Endothelial cell of umbilical vein (primary cell): Measurements from ENCODE around the gene TBC1D9B. TPM values are rescaled to one million over a fixed set of nuclear protein-coding genes. Genes with fewer than 3 reads are reported as not detected.

Source experiments
- BruUV-seq: library from RNA; stranded (reverse); fragments of 400-500 nt; replicated peaks from 2 replicates; lab custom pipeline; 2021; lab: Mats Ljungman, UMichigan
- CTCF ChIA-PET: fragments of 300-600, 350-600 bp; sonication (Branson Sonifier 250); formaldehyde crosslinking; loops from one replicate; lab custom pipeline; 2021; ENCODE audit warnings: antibody characterized with exemption, inconsistent platforms; lab: Charles Lee
- POLR2A ChIA-PET: fragments of 300-600, 350-600 bp; sonication (Branson Sonifier 250); formaldehyde crosslinking; loops from one replicate; lab custom pipeline; 2021; ENCODE audit warnings: antibody characterized with exemption, inconsistent platforms; lab: Charles Lee
- DNase-seq: peaks from one replicate; pipeline ENCODE4 v3.0.0-alpha.2; 2011; ENCODE audit warnings: low read depth, low spot score
- FAIRE-seq: peaks from 2 replicates; lab custom pipeline; 2011; peaks lifted over from hg19 to GRCh38; lab: Jason Lieb, UNC
- H2AFZ ChIP-seq: 2 replicates; pipeline ENCODE4 v1.6.0; 2012; ENCODE audit warnings: low read depth, low read length, control low read depth, inconsistent platforms
- H3K27ac ChIP-seq: 2 replicates; pipeline ENCODE4 v1.5.1; 2011; ENCODE audit warnings: low read depth, mild to moderate bottlenecking, control low read depth, low read length, moderate library complexity; ENCODE audit not compliant: insufficient read depth
- H3K27me3 ChIP-seq, 2 experiments: 2 replicates each; pipeline versions ENCODE4 v1.6.0 to v1.6.1; 2011; ENCODE audit warnings: low read length in 2 of 2, mixed read lengths in 1 of 2; ENCODE audit not compliant: control insufficient read depth in 2 of 2, insufficient read depth in 2 of 2
- H3K36me3 ChIP-seq, 2 experiments: 2 replicates in 1 of 2; 3 replicates in 1 of 2; pipeline ENCODE4 v1.5.1; 2011; ENCODE audit warnings: low read length in 2 of 2, mild to moderate bottlenecking in 1 of 2, moderate library complexity in 1 of 2; ENCODE audit not compliant: control insufficient read depth in 2 of 2, insufficient read depth in 2 of 2; ENCODE audit errors: extremely low read depth in 1 of 2
- H3K4me1 ChIP-seq: 3 replicates; pipeline ENCODE4 v1.5.1; 2011; ENCODE audit warnings: mild to moderate bottlenecking, low read length; ENCODE audit not compliant: control insufficient read depth, insufficient read depth; ENCODE audit errors: extremely low read depth
- H3K4me2 ChIP-seq: 2 replicates; pipeline ENCODE4 v1.6.1; 2011; ENCODE audit warnings: low read length, control low read depth, mixed read lengths; ENCODE audit not compliant: insufficient read depth
- H3K4me3 ChIP-seq, 3 experiments: fragments of 200-600 bp in 1 of 3; sonication (generic), shearing (Covaris generic) in 1 of 3; replicated peaks in 1 of 3; 2 replicates each; pipeline ENCODE4 v1.5.1; 2011 to 2016; ENCODE audit warnings: control low read depth in 3 of 3, low read length in 3 of 3, mild to moderate bottlenecking in 2 of 3, inconsistent platforms in 1 of 3, low read depth in 1 of 3, moderate library complexity in 1 of 3; ENCODE audit not compliant: insufficient read depth in 1 of 3
- H3K79me2 ChIP-seq: 2 replicates; pipeline ENCODE4 v1.6.0; 2012; ENCODE audit warnings: low read length, inconsistent platforms; ENCODE audit not compliant: control insufficient read depth, insufficient read depth
- H3K9ac ChIP-seq: replicated peaks from 2 replicates; pipeline ENCODE3; 2011; ENCODE audit warnings: low read length, control low read depth; ENCODE audit not compliant: insufficient read depth; ENCODE audit errors: extremely low read depth
- H3K9me1 ChIP-seq: replicated peaks from 3 replicates; pipeline ENCODE4 v1.6.0; 2011; ENCODE audit warnings: mild to moderate bottlenecking, low read length; ENCODE audit not compliant: control insufficient read depth, insufficient read depth; ENCODE audit errors: extremely low read depth
- H3K9me3 ChIP-seq: replicated peaks from 2 replicates; pipeline ENCODE4 v1.5.1; 2012; ENCODE audit warnings: low read length, inconsistent platforms; ENCODE audit not compliant: control insufficient read depth, insufficient read depth
- H4K20me1 ChIP-seq: replicated peaks from 2 replicates; pipeline ENCODE3; 2011; ENCODE audit warnings: mild to moderate bottlenecking, low read length; ENCODE audit not compliant: control insufficient read depth, insufficient read depth; ENCODE audit errors: extremely low read depth
- EZH2 ChIP-seq: IDR thresholded peaks from 2 replicates; pipeline ENCODE4 v1.6.1; 2012; ENCODE audit warnings: borderline replicate concordance, low read depth, mild to moderate bottlenecking, moderate library complexity, low read length, inconsistent platforms; ENCODE audit not compliant: severe bottlenecking
- FOS ChIP-seq: IDR thresholded peaks from 2 replicates; pipeline ENCODE4 v1.6.1; 2011; ENCODE audit warnings: mild to moderate bottlenecking, low read length, moderate library complexity, borderline replicate concordance; ENCODE audit not compliant: insufficient read depth
- GATA2 ChIP-seq: IDR thresholded peaks from 2 replicates; pipeline ENCODE4 v1.7.0; 2011; ENCODE audit warnings: low read depth, mild to moderate bottlenecking, moderate library complexity, mixed read lengths, low read length; ENCODE audit not compliant: insufficient read length, insufficient read depth
- JUN ChIP-seq: IDR thresholded peaks from 2 replicates; pipeline ENCODE4 v1.6.1; 2011; ENCODE audit warnings: borderline replicate concordance, low read depth; ENCODE audit not compliant: insufficient read length, insufficient read depth
- MYC ChIP-seq: IDR thresholded peaks from one replicate; pipeline ENCODE4 v1.6.1; 2011; ENCODE audit warnings: mild to moderate bottlenecking, low read depth, low read length
- POLR2A ChIP-seq: IDR thresholded peaks from 2 replicates; pipeline ENCODE4 v1.6.1; 2012; ENCODE audit warnings: low read depth, mild to moderate bottlenecking, control low read depth, low read length
- POLR2AphosphoS5 ChIP-seq: IDR thresholded peaks from 2 replicates; pipeline ENCODE4 v1.6.1; 2012; ENCODE audit warnings: low read depth, mild to moderate bottlenecking, control low read depth, low read length, moderate library complexity; ENCODE audit not compliant: insufficient read depth
- dilution Hi-C: fragments of 300-500 bp; cut with MboI; formaldehyde crosslinking; loops from one replicate; pipeline ENCODE4 v1.15.0; 2019; ENCODE audit warnings: low sequenced_read_pairs; ENCODE audit not compliant: extremely low pct_ligation_motif_present
- intact Hi-C: fragments of 100-400 bp; cut with micrococcal nuclease; formaldehyde crosslinking; loops from one replicate; pipeline ENCODE4 v1.10.0; 2022
- polyA plus RNA-seq, 4 experiments: library from polyadenylated mRNA; depleted of rRNA in 3 of 4; stranded (reverse) in 3 of 4; unstranded in 1 of 4; fragments of >200 nt; gene quantifications; 2 replicates each; pipeline versions ENCODE4 v1.2.1 to v1.2.3, GENCODE V29; 2011 to 2012; ENCODE audit warnings: missing spikeins in 1 of 4
- total RNA-seq: library from RNA; stranded (reverse); gene quantifications from 2 replicates; pipeline ENCODE4 v1.2.3, GENCODE V29; 2021
- TF ChIP-seq, protein P1 (sequence below): IDR thresholded peaks from 2 replicates; pipeline ENCODE4 v1.6.1; 2011; ENCODE audit not compliant: insufficient read depth, insufficient read length
- TF ChIP-seq, protein P2 (sequence below), 2 donors: IDR thresholded peaks; 1 replicate in 1 of 2; 2 replicates in 1 of 2; pipeline ENCODE4 v1.5.1; 2011; ENCODE audit warnings: low read length in 2 of 2, mild to moderate bottlenecking in 2 of 2, moderate library complexity in 2 of 2, control low read depth in 1 of 2, inconsistent platforms in 1 of 2, low read depth in 1 of 2; ENCODE audit not compliant: insufficient read depth in 1 of 2; ENCODE audit errors: extremely low read depth in 1 of 2

TBC1D9B gene
- total and polyA plus RNA-seq, 2 donors (not counting 3 experiments of a cell fraction or from before 2014, with no cell fraction given), result 82.8 to 150 TPM

DNA sequence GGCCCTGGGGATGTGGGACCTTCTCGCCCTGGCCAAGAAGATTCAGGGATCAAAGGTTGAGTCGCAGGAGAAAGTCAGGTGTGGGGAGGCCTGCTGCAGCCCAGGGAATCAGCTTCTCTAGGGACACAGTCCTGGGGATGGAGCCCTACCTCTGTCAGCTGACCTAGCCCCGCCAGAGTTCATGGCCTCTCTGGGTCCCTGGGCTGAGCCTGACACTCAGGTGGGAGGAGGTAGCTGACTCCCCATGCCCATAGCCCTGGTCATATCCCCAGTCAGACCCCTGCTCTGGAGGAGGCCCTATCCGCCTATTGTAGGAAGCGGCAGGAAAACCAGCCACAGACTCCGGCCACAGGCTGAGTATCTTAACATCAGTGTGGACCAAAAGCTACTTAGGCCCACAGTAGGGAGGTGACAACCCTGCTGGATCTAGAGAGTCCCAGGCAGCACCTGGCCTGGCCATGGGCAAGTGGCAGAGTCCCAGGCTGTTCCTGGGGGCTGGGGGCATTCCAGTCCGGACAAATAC, 34.0 kb downstream of the TBC1D9B start:
- H3K4me2 ChIP-seq, result no peak overlapping the region
- no peak overlapping the region for H3K27ac ChIP-seq
- TF ChIP-seq GATA2, result no peak
- DNase-seq (no peak), FAIRE-seq (no peak)
- CTCF ChIA-PET, result interaction anchor here (1.6 kb wide), 1 partner anchor 72 kb away, joined by 4 read pairs; no protein-coding TSS in a partner anchor
- H3K79me2 ChIP-seq, result no peaks in the 10 kb centered on the region
- dilution Hi-C loops, result no loop called here
- H3K9ac ChIP-seq, result no peak overlapping the region
- H3K27me3 ChIP-seq, result no peaks in the 10 kb centered on the region
- no peak overlapping the region for H2AFZ ChIP-seq
- no peaks in the 10 kb centered on the region for H3K4me1 ChIP-seq
- no peak overlapping the region for H3K4me3 ChIP-seq
- POLR2A ChIA-PET, result no interaction called here
- no peaks in the 10 kb centered on the region for H3K9me1 ChIP-seq
- no TSS peak for BruUV-seq
- H3K36me3 ChIP-seq, result peaks cover 4 to 63% of the 10 kb centered on the region in 2 experiments
- intact Hi-C loops, result no loop called here
- no peaks in the 10 kb centered on the region for H4K20me1 ChIP-seq
- H3K9me3 ChIP-seq, result no peaks in the 10 kb centered on the region

DNA sequence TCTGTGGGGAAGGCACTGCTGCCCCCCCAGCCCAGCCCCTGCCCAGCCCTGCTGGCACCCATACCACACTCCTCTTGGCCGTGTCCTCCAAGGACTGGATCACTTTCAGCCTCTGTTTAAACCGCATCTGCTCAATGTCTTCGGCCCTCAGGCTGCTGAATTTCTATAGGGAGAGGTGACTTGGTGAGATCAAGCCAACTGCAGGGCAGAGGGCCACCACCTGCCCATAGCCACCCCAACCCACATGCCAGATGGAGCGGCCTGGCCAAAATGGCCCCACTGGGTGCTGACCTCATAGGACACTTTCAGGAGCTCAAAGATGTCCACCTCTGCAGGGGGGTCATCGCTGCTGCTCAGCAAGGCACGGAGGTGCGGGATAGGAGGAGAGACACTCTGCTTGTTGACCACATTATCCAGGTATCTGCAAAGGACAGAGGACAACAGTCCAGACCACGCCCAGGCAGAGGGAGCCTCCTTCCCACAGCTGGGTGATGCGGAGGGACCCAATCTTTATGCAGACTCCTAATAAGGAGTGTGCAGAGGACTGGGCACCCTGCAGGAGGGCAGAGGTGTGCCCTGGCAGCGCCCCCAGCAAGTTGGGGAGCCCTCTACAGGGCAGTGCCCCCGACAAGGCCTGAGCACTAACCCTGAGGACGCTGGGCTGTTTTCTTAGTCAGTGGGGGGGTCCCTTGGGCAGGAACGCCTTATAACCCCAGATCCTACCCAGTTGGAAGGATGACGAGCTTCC, 34.7 kb downstream of the TBC1D9B start:
- Histone ChIP-seq H3K36me3 (peaks cover 4 to 60% of the 10 kb centered on the region in 2 experiments), H3K9ac (no peak overlapping the region), H3K9me3 (no peaks in the 10 kb centered on the region), H4K20me1 (no peaks in the 10 kb centered on the region), H3K27ac (no peak overlapping the region), H2AFZ (no peak overlapping the region), H3K4me3 (no peak overlapping the region), H3K27me3 (no peaks in the 10 kb centered on the region), H3K9me1 (no peaks in the 10 kb centered on the region), H3K79me2 (no peaks in the 10 kb centered on the region), H3K4me1 (no peaks in the 10 kb centered on the region), H3K4me2 (no peak overlapping the region)
- CTCF ChIA-PET, result interaction anchor here (1.6 kb wide), 1 partner anchor 71 kb away, joined by 4 read pairs; no protein-coding TSS in a partner anchor
- no TSS peak for BruUV-seq
- FAIRE-seq (no peak), DNase-seq (no peak)
- TF ChIP-seq, protein P1, sequence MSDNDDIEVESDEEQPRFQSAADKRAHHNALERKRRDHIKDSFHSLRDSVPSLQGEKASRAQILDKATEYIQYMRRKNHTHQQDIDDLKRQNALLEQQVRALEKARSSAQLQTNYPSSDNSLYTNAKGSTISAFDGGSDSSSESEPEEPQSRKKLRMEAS, result no peak
- TF ChIP-seq EZH2 (no peak), FOS (no peak), MYC (no peak), POLR2AphosphoS5 (no peak), POLR2A (no peak), GATA2 (no peak), JUN (no peak)
- TF ChIP-seq, protein P2, sequence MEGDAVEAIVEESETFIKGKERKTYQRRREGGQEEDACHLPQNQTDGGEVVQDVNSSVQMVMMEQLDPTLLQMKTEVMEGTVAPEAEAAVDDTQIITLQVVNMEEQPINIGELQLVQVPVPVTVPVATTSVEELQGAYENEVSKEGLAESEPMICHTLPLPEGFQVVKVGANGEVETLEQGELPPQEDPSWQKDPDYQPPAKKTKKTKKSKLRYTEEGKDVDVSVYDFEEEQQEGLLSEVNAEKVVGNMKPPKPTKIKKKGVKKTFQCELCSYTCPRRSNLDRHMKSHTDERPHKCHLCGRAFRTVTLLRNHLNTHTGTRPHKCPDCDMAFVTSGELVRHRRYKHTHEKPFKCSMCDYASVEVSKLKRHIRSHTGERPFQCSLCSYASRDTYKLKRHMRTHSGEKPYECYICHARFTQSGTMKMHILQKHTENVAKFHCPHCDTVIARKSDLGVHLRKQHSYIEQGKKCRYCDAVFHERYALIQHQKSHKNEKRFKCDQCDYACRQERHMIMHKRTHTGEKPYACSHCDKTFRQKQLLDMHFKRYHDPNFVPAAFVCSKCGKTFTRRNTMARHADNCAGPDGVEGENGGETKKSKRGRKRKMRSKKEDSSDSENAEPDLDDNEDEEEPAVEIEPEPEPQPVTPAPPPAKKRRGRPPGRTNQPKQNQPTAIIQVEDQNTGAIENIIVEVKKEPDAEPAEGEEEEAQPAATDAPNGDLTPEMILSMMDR (IDR thresholded peaks at IDR 0.05; ENCODE audit: extremely low read depth in 1 of 2, insufficient read depth in 1 of 2, low read depth in 1 of 2, low read length in 2 of 2), result no peak
- intact Hi-C loops (no loop called here), dilution Hi-C loops (no loop called here)
- POLR2A ChIA-PET, result no interaction called here
